ENCODE measurements around the gene KCNMA1.

DNA sequence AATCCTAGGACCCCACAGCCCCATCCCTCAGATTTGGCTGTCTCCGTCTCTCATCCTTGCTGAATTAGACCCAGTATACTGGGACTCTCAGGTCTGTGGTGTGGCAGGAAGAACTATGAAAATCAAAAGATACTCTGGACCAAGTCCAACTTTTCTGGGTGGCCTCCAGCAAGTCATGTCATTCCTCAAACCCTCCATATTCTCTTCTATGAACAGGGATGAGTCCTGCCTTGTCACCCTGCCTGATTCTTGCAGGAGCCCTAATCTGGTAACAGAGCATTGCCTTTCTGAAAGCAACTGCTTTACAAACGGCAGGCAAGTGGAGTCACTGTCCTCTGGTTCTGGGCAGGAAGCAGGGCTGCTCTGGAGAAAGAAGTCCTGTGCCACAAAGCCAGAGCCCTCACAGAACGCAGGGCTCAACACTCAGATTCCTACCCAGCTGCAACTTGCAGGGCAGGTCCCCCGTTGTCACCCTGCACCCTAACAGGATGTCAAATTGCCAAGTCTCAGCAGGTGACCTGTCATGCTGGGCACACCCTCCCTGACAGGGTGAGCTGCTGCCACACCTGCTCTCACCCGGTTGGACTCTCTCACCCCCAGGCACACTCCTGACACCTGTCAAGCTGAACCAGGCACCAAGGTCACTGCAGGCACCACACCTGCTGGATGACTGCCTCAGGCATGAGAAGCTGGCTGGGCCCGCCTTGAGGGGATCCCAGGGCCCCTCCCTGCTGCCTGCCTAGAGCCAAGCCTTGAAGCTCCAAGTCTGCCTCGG is 227.7 kb downstream of the KCNMA1 start:
- TF ChIP-seq SUZ12 (IDR thresholded peaks at IDR 0.05; ENCODE audit: extremely low read depth, insufficient read depth, insufficient read length) (no peak), ZNF274 (IDR thresholded peaks at IDR 0.05; ENCODE audit: low read depth, low read length) (no peak)

Measured in NT2/D1 (cell line).